NCI-H345 (cell line): ENCODE data around the gene STARD13.

Experiments
- DNase-seq: peaks from one replicate; lab custom pipeline; 2025; lab: John Stamatoyannopoulos, UW

Gene STARD13

GRCh38 chr13:33285420-33286124 lies at the start of gene STARD13:
STARD13 (minus strand) TSS chr13:33285755; CDS start chr13:33285638, 117 bp downstream.
- peak; percentile 26 for DNase-seq

DNA sequence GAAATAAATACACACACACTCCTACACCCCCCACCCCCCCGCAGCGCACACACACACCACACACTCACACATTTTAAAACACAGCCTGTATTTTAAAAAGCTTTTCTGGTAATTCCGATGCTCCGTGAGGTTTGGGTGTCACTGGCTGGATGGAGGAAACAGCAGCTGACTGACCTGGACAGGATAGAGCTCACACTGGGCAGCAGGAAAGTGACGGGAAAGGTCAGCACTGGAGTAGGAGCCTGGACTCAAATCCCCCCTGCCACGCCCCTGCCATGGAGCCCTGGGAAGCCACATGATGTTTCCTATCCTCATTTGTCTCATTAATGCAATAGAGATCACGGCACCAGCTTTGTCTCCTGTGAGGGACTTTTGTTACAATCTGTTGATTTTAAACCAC lies 49.3 kb upstream of the STARD13 start:
- DNase-seq = no peak

GRCh38 chr13:33331962-33332361 lies 46.4 kb upstream of the STARD13 start:
- no peak for DNase-seq

DNA sequence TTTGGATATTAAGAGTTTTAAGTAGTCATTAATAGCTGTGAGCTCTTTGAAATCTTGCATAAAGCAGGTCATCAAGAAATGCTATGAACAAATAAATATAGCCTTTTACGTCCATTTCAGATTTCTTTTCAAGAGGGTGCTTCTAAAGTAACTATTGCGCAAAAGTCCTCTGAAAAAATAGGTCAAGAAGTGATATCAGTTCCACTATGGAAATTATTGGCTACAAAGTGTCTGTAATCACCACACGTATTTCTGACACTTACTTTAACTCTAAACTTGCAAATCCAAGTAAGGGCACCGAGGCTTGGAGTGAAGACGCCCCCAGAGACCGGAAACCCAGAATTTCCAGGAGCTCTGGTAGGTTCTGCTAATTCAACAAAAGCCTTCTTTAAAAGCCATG lies 44.9 kb upstream of the STARD13 start:
- DNase-seq = no peak

- peak; percentile 26 for DNase-seq
Observed at GRCh38 chr13:33328701-33329100, 43.1 kb upstream of the STARD13 start.

DNA sequence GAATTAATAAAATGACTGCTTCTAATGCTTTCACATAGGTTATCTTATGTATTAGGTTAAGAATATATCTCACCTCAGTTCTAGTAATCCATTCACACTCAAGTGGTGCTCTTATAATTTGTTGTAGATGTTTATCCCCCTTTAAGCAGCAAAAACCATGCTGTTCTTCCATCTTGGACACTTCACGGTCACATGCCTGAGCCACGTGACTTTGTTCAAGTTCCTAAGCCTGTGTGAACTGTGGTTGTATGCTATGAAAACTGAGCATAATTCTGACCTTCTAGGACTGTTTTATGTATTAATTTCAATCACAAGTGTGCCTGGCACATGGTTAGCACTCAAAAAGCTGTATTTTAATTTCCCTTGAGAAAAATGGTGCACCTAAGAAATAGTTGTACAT lies 41.2 kb upstream of the STARD13 start:
- DNase-seq = no peak

DNA sequence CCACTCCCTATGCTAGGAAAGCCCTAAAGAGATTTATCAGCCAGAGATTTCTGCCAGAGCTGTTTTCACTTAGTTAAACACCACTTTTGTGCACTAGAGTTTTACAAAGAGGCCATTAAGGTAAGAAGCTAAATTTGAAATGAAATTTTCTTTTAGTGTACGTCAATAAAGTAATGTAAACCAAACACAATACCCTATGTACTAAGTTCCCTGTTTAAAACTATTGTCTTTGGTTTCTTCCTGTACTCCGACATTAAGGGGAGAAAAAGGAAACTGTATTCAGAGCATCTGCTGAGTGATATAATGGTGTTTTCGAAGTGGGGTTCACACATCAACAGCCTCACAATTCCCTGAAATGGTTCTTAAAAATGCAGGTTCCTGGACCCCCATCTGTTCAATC lies 40.7 kb upstream of the STARD13 start:
- DNase-seq = no peak

GRCh38 chr13:33323801-33324510 lies 38.4 kb upstream of the STARD13 start:
- no peak for DNase-seq

GRCh38 chr13:33322965-33323668 lies 37.6 kb upstream of the STARD13 start:
- DNase-seq = no peak

- DNase-seq = no peak
Observed at GRCh38 chr13:33322543-33322809, 36.9 kb upstream of the STARD13 start.

- DNase-seq = no peak
Observed at GRCh38 chr13:33321686-33322542, 36.4 kb upstream of the STARD13 start.

DNA sequence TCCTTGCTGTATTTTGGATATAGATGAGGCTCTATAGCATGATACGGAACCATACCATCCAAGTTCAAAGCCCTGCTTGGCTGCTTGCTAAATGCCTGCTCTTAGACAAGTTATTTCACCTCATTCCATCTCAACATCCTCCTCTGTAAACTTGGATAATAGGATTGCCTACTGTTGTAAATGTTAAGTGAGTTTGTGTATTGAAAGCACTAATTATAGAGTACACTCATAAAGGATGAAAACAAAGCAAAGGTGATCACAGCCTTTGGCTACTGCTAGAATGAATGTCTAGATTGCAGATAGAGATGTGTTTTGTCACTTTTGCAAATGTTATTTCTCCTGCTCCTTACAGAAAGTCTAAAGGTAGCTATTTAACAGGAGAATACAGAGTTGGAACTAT lies 34.3 kb upstream of the STARD13 start:
- no peak for DNase-seq

DNA sequence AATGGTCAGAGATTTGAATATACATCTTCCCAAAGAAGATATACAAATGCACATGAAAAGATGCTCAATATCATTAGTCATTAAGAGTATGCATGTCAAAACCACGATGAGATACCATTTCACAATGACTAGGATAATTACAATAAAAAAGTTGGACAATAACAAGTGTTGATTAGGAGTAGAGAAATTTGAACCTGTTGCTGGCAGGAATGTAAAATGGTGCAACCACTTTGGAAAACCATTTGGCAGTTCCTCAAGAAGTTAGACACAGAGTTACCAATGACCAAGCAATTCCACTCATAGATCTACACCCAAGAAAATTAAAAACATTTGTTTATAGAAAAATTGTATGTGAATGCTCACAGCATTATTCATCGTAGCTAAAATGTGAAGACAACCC lies 33.2 kb upstream of the STARD13 start:
- DNase-seq = no peak

- DNase-seq = no peak
Observed at GRCh38 chr13:33318037-33318436, 32.5 kb upstream of the STARD13 start.

GRCh38 chr13:33316890-33317289 lies 31.3 kb upstream of the STARD13 start:
- DNase-seq = no peak

DNA sequence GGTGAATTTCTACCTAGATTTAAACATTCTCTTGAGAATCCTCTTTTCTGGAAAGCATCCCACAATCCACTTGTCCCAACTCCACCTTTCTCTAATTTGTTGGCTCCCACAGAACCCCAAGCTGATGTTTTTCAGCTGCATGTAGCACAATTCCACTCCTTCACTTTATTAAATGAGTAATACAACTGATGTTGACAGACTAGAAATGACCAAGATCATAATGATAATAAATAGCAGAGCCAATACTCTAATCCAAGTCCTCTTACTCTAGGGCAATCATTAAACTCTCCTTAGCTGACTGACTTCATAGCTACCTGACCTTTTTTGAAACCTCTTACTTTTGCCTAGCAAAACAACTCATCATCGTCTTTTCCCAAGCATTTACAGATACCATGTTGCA lies 27.9 kb upstream of the STARD13 start:
- DNase-seq = no peak

- no peak for DNase-seq
Observed at GRCh38 chr13:33312861-33313212, 27.3 kb upstream of the STARD13 start.

DNA sequence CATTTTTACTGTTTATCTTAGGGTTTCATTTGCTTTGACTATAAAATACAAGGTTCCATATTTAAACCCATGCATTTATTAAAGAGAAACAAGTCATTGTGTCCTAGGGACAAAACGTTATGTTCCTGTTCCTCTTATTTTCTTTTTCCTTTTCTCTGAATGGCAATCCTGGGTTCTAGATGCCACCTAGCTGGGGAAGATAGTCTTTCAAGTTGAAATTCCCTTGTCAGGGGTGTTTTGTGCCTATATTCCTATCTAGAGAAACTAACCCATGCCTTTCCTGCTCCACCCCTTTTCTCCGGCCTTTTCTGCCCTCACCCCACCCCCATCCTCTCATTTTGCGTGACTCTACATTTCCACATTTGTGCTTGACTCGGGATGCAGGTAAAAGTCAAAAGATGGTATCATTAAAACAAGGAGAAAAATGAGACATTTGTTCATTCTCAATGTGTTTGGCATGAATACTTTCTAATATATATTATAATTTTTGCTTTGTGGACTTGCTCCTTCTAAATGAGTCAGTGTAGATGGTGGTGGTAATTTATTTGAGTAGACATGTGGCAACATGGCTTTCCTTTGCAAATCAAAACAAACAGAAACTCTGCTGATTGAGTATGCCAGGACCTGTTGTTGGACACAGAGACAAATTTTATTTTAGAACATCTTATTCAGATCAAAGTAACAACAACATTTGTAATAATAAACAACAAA lies 26.8 kb upstream of the STARD13 start:
- DNase-seq = no peak

DNA sequence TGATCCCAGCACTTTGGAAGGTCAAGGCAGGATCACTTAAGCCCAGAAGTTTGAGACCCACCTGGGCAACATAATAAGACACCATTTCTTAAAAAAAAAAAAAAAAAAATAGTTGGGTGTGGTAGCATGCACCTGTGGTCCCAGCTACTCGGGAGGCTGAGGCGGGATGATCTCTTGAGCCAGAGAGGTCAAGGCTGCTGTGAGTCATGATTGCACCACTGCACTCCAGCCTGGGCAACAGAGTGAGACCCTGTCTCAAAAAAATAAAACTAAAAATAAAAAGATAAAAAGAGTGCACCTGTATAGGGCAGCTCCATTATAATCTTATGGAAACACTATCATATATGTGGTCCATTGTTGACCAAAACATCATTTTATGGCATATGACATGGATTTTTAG lies 25.5 kb upstream of the STARD13 start:
- no peak for DNase-seq

DNA sequence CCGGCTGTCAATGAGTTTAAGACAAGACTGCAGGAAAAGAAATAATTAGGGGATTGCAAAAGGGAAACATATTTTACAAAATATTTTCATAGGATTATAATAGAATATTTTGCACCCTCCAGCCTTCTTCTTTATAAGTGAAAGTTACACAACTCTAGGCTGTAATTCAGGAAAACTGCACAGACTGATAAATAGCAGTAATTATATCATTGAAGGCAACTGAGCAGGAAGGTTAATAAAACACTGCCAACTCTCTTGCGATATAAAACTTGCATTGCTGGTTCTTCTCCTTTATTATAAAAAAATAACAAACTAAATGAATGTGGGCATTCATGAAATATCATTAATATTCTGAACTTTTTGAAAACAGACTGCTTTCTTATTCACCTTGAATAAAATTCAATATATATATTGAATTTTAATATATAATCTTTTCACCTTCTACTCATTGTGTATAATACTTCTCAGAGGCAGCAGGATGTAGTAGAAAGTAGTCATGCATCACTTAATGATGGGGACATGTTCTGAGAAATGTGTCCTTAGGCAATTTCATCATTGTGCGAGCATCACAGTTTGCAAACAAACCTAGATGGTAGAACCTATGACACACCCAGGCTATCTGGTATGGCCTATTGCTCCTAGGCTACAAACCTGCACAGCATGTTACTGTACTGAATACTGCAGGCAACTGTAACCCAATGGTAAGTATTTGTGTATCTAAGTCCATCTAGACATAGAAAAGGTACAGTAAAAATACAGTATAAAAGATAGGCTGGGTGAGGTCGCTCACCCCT lies 24.9 kb upstream of the STARD13 start:
- DNase-seq = no peak

- no peak for DNase-seq
Observed at GRCh38 chr13:33308863-33309262, 23.3 kb upstream of the STARD13 start.
